ENCODE measurements around the gene GSTO1. TPM values are rescaled to one million over a fixed set of nuclear protein-coding genes. Genes with fewer than 3 reads are reported as not detected.

GSTO1 gene
- total RNA-seq, 4 donors from 2014 or later = 63.9 to 116 (median 97.6) TPM

DNA sequence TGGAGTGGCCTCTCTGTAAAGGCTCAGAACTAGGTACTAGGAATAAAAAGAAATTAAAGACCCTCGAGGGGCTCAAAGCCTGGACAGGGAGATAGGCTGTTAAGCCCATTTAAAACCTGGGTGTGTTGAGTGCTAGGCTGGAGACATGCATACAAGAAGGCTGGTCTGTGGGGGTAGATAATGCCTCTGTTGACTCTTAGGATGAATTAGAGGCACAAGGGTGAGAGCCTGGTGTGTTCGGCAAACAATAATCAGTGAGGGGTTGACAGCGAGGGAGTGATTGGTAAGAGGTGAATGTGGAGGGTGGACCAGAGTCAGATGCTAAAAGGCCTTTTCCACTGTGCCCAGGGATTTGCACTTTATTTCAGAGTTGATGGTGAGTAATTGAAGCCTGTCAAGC is 27.0 kb downstream of the GSTO1 start:
- DNase-seq (ENCODE audit: low spot score) = no peak

DNA sequence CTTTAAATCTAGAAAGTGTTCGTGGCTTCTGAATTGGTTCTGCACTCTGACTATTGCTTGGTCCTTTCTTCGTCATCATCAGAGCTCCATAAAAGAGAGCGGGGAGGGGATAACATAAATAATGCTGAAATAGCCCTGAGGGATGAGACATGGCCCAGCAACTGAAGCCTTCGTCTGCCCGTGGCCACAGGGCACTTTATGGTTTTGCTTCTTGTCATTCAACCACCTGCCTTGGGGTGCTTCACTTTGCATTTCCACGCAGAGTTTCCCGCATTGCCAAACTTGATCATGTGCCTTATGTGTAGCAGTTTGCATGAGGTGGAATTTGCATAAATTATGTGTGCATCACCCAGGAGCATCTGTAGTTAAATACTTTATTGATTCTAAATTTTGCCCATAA is 30.2 kb downstream of the GSTO1 start:
- TF ChIP-seq, protein P1, sequence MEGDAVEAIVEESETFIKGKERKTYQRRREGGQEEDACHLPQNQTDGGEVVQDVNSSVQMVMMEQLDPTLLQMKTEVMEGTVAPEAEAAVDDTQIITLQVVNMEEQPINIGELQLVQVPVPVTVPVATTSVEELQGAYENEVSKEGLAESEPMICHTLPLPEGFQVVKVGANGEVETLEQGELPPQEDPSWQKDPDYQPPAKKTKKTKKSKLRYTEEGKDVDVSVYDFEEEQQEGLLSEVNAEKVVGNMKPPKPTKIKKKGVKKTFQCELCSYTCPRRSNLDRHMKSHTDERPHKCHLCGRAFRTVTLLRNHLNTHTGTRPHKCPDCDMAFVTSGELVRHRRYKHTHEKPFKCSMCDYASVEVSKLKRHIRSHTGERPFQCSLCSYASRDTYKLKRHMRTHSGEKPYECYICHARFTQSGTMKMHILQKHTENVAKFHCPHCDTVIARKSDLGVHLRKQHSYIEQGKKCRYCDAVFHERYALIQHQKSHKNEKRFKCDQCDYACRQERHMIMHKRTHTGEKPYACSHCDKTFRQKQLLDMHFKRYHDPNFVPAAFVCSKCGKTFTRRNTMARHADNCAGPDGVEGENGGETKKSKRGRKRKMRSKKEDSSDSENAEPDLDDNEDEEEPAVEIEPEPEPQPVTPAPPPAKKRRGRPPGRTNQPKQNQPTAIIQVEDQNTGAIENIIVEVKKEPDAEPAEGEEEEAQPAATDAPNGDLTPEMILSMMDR (IDR thresholded peaks at IDR 0.05) = no peak
- DNase-seq (ENCODE audit: low spot score) (no peak), ATAC-seq (ENCODE audit: low FRiP score) (no peak)

More for the DNA sequence above, 27.0 kb downstream of the GSTO1 start:
- ATAC-seq (ENCODE audit: low FRiP score) = no peak
- TF ChIP-seq, protein P1 (IDR thresholded peaks at IDR 0.05) = no peak

- DNase-seq (ENCODE audit: low spot score) (no peak), ATAC-seq (ENCODE audit: low FRiP score) (no peak)
- TF ChIP-seq, protein P1 (IDR thresholded peaks at IDR 0.05) = no peak
Measured at GRCh38 chr10:104286939-104287338, 32.2 kb downstream of the GSTO1 start.

DNA sequence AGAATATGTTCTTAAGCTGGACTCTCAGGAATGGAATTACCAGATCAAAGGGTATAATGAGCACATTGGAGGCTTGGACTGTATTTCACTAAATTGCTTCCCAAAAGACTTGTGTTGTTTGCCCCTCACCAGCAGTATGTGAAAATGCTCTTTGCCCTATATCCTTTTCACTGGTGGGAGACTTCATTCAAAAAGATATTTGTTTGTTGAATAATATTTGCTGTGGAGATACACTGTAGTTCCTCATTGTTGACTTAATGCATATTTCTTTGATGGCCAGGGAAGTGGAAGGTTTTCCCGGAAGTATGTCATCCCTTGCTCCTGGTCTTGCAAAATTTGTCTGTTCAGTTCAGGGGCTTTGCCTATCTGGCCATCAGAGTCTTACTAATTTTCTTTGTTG is 33.7 kb downstream of the GSTO1 start:
- no peak for DNase-seq (ENCODE audit: low spot score)
- TF ChIP-seq, protein P1 (IDR thresholded peaks at IDR 0.05) = no peak
- ATAC-seq (ENCODE audit: low FRiP score) = no peak

- TF ChIP-seq, protein P1 (IDR thresholded peaks at IDR 0.05) = peak in 2 of 3 donors; percentile 98 to 99
- DNase-seq (ENCODE audit: low spot score) = peak; percentile 88
- peak; percentile 95 for ATAC-seq (ENCODE audit: low FRiP score)
Measured at GRCh38 chr10:104291439-104291951, 36.8 kb downstream of the GSTO1 start.

DNA sequence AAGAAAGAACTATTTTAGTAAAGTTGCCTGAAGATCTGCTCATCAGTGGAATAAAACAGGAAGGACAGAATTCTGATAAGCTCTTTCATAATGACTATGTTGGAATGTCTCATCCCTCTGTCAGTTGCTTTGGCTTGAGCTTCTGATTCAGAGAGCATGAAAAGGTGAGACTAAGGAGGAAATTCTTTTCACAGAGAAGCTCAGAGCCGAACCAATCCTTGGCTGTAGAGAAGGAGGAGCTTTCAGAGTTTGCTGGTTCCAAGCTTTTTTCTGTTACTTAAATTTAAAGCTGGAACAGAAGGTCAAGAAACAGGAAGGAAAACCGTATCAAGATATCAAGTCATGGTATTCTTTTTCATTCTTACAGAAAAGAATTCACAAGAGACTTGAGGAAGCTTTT is 38.3 kb downstream of the GSTO1 start:
- TF ChIP-seq, protein P1 (IDR thresholded peaks at IDR 0.05) = no peak
- no peak for DNase-seq (ENCODE audit: low spot score)
- ATAC-seq (ENCODE audit: low FRiP score) = peak; percentile 65

GRCh38 chr10:104293781-104294321 is 39.2 kb downstream of the GSTO1 start:
- TF ChIP-seq, protein P1 (IDR thresholded peaks at IDR 0.05) = no peak
- no peak for DNase-seq (ENCODE audit: low spot score)
- ATAC-seq (ENCODE audit: low FRiP score) = no peak

Data from omental fat pad (tissue), 4 donors.